OCI-LY7 (cell line): ENCODE results near the gene FBXL15. TPM values are rescaled to one million over a fixed set of nuclear protein-coding genes. Genes with fewer than 3 reads are reported as not detected.
A peak's percentile ranks its signal among the peaks of the same experiment; 100 is the strongest.

ENCODE experiments used
- BruUV-seq: library from RNA; stranded (reverse); fragments of 400-500 nt; replicated peaks from 2 replicates; lab custom pipeline; 2021; lab: Mats Ljungman, UMichigan
- CTCF ChIA-PET: fragments of 300-600 bp; sonication (Branson Sonifier 250); formaldehyde crosslinking; loops from one replicate; lab custom pipeline; 2022; ENCODE audit warnings: antibody characterized with exemption; ENCODE audit not compliant: unreplicated experiment; lab: Charles Lee
- POLR2A ChIA-PET: fragments of 300-600 bp; sonication (Branson Sonifier 250); formaldehyde crosslinking; loops from one replicate; lab custom pipeline; 2022; ENCODE audit warnings: antibody characterized with exemption; lab: Charles Lee
- DNase-seq: peaks from one replicate; pipeline ENCODE4 v3.0.0-alpha.2; 2015; ENCODE audit warnings: low spot score
- H2AFZ ChIP-seq: fragments of 200-600 bp; sonication (generic), shearing (Covaris generic); 2 replicates; pipeline ENCODE4 v1.6.1; 2014; ENCODE audit warnings: mild to moderate bottlenecking, antibody characterized with exemption, low read length, moderate library complexity
- H3K27ac ChIP-seq: fragments of 200-600 bp; sonication (generic); 2 replicates; pipeline ENCODE4 v1.5.1; 2014; ENCODE audit warnings: mixed run types, low read depth, mild to moderate bottlenecking, moderate library complexity, low read length, inconsistent platforms; ENCODE audit not compliant: poor library complexity, severe bottlenecking
- H3K36me3 ChIP-seq: fragments of 200-600 bp; sonication (generic); 2 replicates; pipeline ENCODE4 v1.6.1; 2014; ENCODE audit warnings: mild to moderate bottlenecking, antibody characterized with exemption, low read length, moderate library complexity, mixed read lengths; ENCODE audit not compliant: insufficient read depth
- H3K4me1 ChIP-seq: fragments of 200-600 bp; sonication (generic); 2 replicates; pipeline ENCODE4 v1.5.1; 2014; ENCODE audit warnings: mild to moderate bottlenecking, low read length; ENCODE audit not compliant: insufficient read depth, poor library complexity, severe bottlenecking
- H3K4me2 ChIP-seq: fragments of 200-600 bp; sonication (generic); 2 replicates; pipeline ENCODE4 v1.6.1; 2014; ENCODE audit warnings: mild to moderate bottlenecking, low read length
- H3K4me3 ChIP-seq: fragments of 200-600 bp; sonication (generic); 2 replicates; pipeline ENCODE4 v1.5.1; 2014; ENCODE audit warnings: mild to moderate bottlenecking, low read depth, low read length; ENCODE audit not compliant: poor library complexity, severe bottlenecking
- H3K79me2 ChIP-seq: fragments of 200-600 bp; sonication (generic); 2 replicates; pipeline ENCODE4 v1.6.1; 2016; ENCODE audit warnings: low read depth, mild to moderate bottlenecking, low read length, moderate library complexity, mixed read lengths; ENCODE audit not compliant: insufficient read depth
- H3K9me2 ChIP-seq: fragments of 200-600 bp; sonication (generic); 2 replicates; pipeline ENCODE4 v1.6.1; 2016; ENCODE audit warnings: mild to moderate bottlenecking, low read length, mixed read lengths; ENCODE audit not compliant: insufficient read depth
- H3K9me3 ChIP-seq: fragments of 200-600 bp; sonication (generic); 2 replicates; pipeline ENCODE4 v1.6.1; 2014; ENCODE audit warnings: mild to moderate bottlenecking, mixed run types, low read length, mixed read lengths
- H4K20me1 ChIP-seq: fragments of 200-600 bp; sonication (generic); 2 replicates; pipeline ENCODE4 v1.6.1; 2014; ENCODE audit warnings: mild to moderate bottlenecking, antibody characterized with exemption, low read length, moderate library complexity, mixed read lengths; ENCODE audit not compliant: insufficient read depth
- EZH2phosphoT487 ChIP-seq: fragments of 200-600 bp; sonication (generic); IDR thresholded peaks from 2 replicates; pipeline ENCODE4 v1.6.1; 2018; ENCODE audit warnings: low read depth, borderline replicate concordance, mild to moderate bottlenecking, mixed run types, antibody characterized with exemption, low read length, moderate library complexity, mixed read lengths
- intact Hi-C: fragments of 100-400 bp; cut with micrococcal nuclease; formaldehyde crosslinking; loops from one replicate; pipeline ENCODE4 v1.10.0; 2022; ENCODE audit not compliant: unreplicated experiment
- total RNA-seq, 2 experiments: library from RNA; depleted of rRNA in 1 of 2; stranded (reverse); fragments of >200 nt in 1 of 2; shearing (Covaris generic) in 1 of 2; gene quantifications; 2 replicates each; pipeline ENCODE4 v1.2.3, GENCODE V29; 2014 to 2022
- TF ChIP-seq, protein P1 (sequence below): fragments of 200-600 bp; sonication (generic); conservative IDR thresholded peaks from 2 replicates; pipeline ENCODE4 v1.5.1; 2014; ENCODE audit warnings: mild to moderate bottlenecking, antibody characterized with exemption, low read length, moderate library complexity, mixed read lengths

FBXL15 gene
- total RNA-seq, 2 experiments from 2014 or later, result 13.3 to 18.2 TPM

DNA sequence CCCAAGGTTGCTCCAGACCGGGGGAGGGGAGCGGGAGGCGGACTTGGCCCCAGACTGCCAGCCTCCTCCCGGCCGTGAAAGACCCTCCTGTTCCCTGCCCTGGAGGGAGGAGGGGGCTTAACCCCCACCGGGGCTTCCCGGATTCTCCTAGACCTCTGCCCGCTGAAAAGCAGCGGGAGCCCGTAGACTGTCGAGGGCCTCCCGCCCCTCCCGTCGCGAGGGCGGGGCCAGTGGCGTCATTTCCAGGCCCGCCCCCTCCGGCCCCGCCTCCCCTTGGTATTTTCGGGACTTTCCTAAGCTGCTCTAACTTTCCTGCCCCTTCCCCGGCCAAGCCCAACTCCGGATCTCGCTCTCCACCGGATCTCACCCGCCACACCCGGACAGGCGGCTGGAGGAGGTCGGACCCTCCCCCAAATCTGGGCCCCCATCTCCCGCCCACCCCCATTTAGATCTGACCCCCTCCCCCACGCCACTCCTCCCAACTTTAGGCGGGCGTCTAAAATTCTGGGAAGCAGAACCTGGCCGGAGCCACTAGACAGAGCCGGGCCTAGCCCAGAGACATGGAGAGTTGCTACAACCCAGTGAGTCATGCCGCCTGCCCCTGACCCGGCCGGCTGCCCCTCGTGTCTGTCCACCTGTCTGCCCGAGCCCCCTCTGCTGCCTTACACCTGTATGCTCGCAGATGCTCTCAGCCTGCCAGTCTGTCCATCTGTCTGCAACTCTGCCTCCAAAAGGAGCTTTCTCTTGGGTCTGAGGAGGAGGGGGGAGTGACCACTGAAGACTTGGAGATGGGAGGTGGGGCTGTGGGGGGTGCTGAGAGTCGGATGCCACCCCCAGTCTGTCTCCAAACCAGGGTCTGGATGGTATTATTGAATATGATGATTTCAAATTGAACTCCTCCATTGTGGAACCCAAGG is 25.0 kb upstream of the FBXL15 start, which contains the start of gene NFKB2:
Gene NFKB2, plus strand, starts transcription at position 306 of the 917 bp plus-strand sequence. Its CDS starts 255 bp downstream, at position 561.
- no peaks in the 10 kb centered on the region for H4K20me1 ChIP-seq
- TF ChIP-seq, protein P1, sequence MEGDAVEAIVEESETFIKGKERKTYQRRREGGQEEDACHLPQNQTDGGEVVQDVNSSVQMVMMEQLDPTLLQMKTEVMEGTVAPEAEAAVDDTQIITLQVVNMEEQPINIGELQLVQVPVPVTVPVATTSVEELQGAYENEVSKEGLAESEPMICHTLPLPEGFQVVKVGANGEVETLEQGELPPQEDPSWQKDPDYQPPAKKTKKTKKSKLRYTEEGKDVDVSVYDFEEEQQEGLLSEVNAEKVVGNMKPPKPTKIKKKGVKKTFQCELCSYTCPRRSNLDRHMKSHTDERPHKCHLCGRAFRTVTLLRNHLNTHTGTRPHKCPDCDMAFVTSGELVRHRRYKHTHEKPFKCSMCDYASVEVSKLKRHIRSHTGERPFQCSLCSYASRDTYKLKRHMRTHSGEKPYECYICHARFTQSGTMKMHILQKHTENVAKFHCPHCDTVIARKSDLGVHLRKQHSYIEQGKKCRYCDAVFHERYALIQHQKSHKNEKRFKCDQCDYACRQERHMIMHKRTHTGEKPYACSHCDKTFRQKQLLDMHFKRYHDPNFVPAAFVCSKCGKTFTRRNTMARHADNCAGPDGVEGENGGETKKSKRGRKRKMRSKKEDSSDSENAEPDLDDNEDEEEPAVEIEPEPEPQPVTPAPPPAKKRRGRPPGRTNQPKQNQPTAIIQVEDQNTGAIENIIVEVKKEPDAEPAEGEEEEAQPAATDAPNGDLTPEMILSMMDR, result no peak
- peaks cover 29% of the 10 kb centered on the region for H3K4me1 ChIP-seq
- H3K79me2 ChIP-seq, result peaks cover 9% of the 10 kb centered on the region; the same call in 1 of the 2 replicates
- ChIA-PET CTCF (interaction anchor here (0.6 kb wide), 2 partner anchors 13 to 177 kb away, joined by 3 read pairs; no protein-coding TSS in a partner anchor), POLR2A (interaction anchor here (0.6 to 1.3 kb wide), 5 partner anchors 36 to 274 kb away, joined by 3 to 4 read pairs (median 3); partner anchors contain the start of genes C10orf95 and CUEDC2)
- H3K4me3 ChIP-seq, result peak within 1 kb of the TSS; percentile 78
- intact Hi-C loops, result loop anchor here (5.0 kb wide), 2 partner anchors 67 to 228 kb away; no protein-coding TSS in a partner anchor
- H3K27ac ChIP-seq, result peak within 1 kb of the TSS; percentile 70
- no peaks in the 10 kb centered on the region for H3K9me3 ChIP-seq
- H3K4me2 ChIP-seq, result peak within 1 kb of the TSS; percentile 84
- H3K9me2 ChIP-seq, result no peaks in the 10 kb centered on the region
- H3K36me3 ChIP-seq, result peaks cover 28% of the 10 kb centered on the region
- peak within 1 kb of the TSS; percentile 73 for H2AFZ ChIP-seq
- BruUV-seq, result no TSS peak
- peak; percentile 89 for DNase-seq

DNA sequence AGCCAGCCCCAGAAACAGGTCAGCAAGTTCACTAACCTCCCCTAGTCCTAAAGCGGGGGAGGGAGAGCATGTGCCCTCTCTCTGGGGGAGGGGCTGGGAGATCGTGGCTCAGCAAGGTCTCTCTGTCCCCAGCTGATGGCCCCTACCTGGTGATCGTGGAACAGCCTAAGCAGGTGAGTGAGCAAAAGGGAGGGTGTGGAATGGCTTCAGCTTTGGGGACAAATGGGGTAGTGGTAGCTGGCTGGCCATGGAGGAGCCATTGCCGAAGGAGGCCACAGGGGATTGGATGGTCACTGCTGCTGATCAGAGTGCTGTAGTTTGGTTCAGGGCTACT is 24.4 kb upstream of the FBXL15 start:
- Histone ChIP-seq H3K79me2 (peaks cover 9% of the 10 kb centered on the region; the same call in 1 of the 2 replicates), H3K9me3 (no peaks in the 10 kb centered on the region), H2AFZ (no peak overlapping the region), H3K4me3 (peak overlapping the region; percentile 78), H3K4me2 (peak overlapping the region; percentile 84), H3K9me2 (no peaks in the 10 kb centered on the region), H3K4me1 (peaks cover 29% of the 10 kb centered on the region), H3K36me3 (peaks cover 35% of the 10 kb centered on the region), H3K27ac (peak overlapping the region; percentile 47), H4K20me1 (no peaks in the 10 kb centered on the region)
- DNase-seq, result no peak
- no TSS peak for BruUV-seq
- no peak for TF ChIP-seq EZH2phosphoT487
- TF ChIP-seq, protein P1, result no peak
- ChIA-PET POLR2A (interaction anchor here (1.0 kb wide), 1 partner anchor 43 kb away, joined by 3 read pairs; no protein-coding TSS in a partner anchor), CTCF (interaction anchor here (0.8 kb wide), 1 partner anchor 691 kb away, joined by 4 read pairs; no protein-coding TSS in a partner anchor)
- intact Hi-C loops, result loop anchor here (5.0 kb wide), 2 partner anchors 66 to 229 kb away; no protein-coding TSS in a partner anchor
